ENCODE data around the gene WIPF2. TPM values are rescaled to one million over a fixed set of nuclear protein-coding genes. Genes with fewer than 3 reads are reported as not detected.

The WIPF2 gene
- total and polyA plus RNA-seq, 4 experiments from 2014 or later = 5.2 to 34.7 (median 24.0) TPM

DNA sequence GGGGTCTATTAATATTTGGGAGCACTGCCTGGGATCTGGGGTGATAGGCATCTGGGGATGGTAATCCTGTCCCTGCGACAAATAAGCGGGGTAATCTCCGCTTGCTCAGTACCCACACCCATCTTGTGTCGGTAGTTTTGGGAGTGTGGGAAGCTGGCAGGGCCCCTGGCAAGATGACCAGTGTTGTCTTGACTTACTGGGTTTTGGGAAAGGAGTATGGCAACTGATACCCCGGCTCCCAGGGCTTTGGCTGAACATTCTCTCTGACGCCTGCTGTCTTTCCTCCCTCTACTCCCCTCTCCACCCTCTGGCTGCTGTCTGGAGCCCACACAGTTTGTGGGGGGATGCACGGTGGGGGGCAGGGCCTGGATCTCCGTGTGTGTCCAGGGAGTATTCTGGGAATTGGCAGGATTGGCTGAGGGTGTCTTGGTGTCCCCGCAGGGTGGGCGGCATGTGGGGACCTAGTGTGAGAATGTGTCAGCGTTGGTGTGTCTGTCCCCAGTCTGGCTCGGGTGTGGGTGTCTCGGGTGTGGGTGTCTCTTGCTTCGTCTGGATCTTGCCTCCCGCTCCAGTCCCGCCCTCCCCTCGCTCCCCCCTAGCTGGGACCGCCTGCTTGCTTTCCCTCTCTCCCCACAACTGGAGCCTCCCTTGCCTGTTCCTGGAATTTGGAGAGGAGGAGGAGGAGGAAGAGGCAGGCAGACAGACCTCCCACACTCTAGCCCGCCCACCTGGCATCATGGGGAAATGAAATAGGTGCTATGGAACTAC is 101.8 kb downstream of the WIPF2 start:
- H3K9me3 ChIP-seq (ENCODE audit: control insufficient read depth in 1 of 2, low read length in 2 of 2) = no peaks in the 10 kb centered on the region
- no peaks in the 10 kb centered on the region for H3K27me3 ChIP-seq (ENCODE audit: insufficient read depth, low read length)
- CTCF ChIA-PET (ENCODE audit: partially characterized antibody) = interaction anchor here (1.0 to 18.7 kb wide), 7 partner anchors 13 to 34 kb away, joined by 3 to 252 read pairs (median 5); partner anchors contain the start of gene RARA
- Mint-ChIP-seq H3K27me3 (peaks cover 1 to 3% of the 10 kb centered on the region in 2 donors), H3K36me3 (peaks cover 0 to 43% of the 10 kb centered on the region in 2 donors), H3K9me3 (peaks cover 0 to 3% (median 0%) of the 10 kb centered on the region in 8 donors), H3K4me1 (peaks cover 55 to 92% (median 70%) of the 10 kb centered on the region in 4 donors), H3K4me3 (peak overlapping the region; percentile 91 to 98 (median 96)), H3K27ac (peak overlapping the region; percentile 96 to 100 (median 99))
- intact Hi-C loops (cut with micrococcal nuclease) = loop anchor here (5.0 kb wide), 2 partner anchors 291 to 549 kb away; no protein-coding TSS in a partner anchor
- peak overlapping the region; percentile 80 to 95 for H3K4me3 ChIP-seq (ENCODE audit: low read length in 2 of 2)
- DNase-seq = peak in 4 of 5 donors; percentile 42 to 84 (median 52)
- POLR2A ChIA-PET (ENCODE audit: partially characterized antibody) = interaction anchor here (0.6 to 37.1 kb wide), 11 partner anchors 1 to 287 kb away, joined by 3 to 1054 read pairs (median 8); partner anchors contain the start of genes NR1D1, RARA and WIPF2
- peaks cover 84% of the 10 kb centered on the region for H3K4me1 ChIP-seq (ENCODE audit: insufficient read depth, low read length)
- H3K36me3 ChIP-seq (ENCODE audit: insufficient read depth, low read length) = no peaks in the 10 kb centered on the region
- peak overlapping the region; percentile 99 for H3K27ac ChIP-seq (ENCODE audit: low read depth, low read length)

DNA sequence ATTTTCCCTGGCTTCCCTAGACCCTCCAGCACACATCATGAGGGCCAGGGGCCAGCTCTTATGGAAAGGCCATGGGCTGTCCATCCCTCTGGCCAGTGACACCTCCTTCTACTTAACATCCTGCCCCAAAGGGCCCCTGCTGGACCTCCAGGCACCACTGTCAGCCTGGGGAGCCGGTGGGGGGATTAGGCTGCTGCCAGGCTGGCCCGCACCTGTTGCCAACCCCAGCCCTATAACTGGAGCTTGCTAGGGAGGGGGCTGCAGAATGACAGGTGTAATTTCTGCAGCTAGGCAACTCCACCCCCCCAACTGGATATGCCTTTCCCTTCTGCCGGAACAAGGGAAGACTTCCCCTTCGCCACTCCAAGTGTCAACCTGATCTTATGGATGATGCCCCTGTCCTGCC is 102.4 kb downstream of the WIPF2 start:
- Histone ChIP-seq H3K36me3 (ENCODE audit: insufficient read depth, low read length) (no peaks in the 10 kb centered on the region), H3K27ac (ENCODE audit: low read depth, low read length) (peak overlapping the region; percentile 99), H3K4me3 (ENCODE audit: low read length in 2 of 2) (peak overlapping the region; percentile 80 to 95), H3K4me1 (ENCODE audit: insufficient read depth, low read length) (peaks cover 84% of the 10 kb centered on the region), H3K27me3 (ENCODE audit: insufficient read depth, low read length) (no peaks in the 10 kb centered on the region), H3K9me3 (ENCODE audit: control insufficient read depth in 1 of 2, low read length in 2 of 2) (no peaks in the 10 kb centered on the region)
- Mint-ChIP-seq H3K27me3 (peaks cover 1 to 3% of the 10 kb centered on the region in 2 donors), H3K4me3 (peak overlapping the region; percentile 91 to 98 (median 96)), H3K4me1 (peaks cover 57 to 92% (median 70%) of the 10 kb centered on the region in 4 donors), H3K36me3 (peaks cover 0 to 43% of the 10 kb centered on the region in 2 donors), H3K9me3 (peaks cover 0 to 3% (median 0%) of the 10 kb centered on the region in 8 donors), H3K27ac (peak overlapping the region; percentile 96 to 100 (median 99))
- POLR2A ChIA-PET (ENCODE audit: partially characterized antibody) = interaction anchor here (0.6 to 37.1 kb wide), 13 partner anchors 10 to 1367 kb away, joined by 3 to 1054 read pairs (median 7); partner anchors contain the start of genes EIF1, NR1D1 and RARA
- intact Hi-C loops (cut with micrococcal nuclease) = loop anchor here (5.0 kb wide), 2 partner anchors 291 to 549 kb away; no protein-coding TSS in a partner anchor
- peak in 1 of 5 donors; percentile 41 for DNase-seq
- CTCF ChIA-PET (ENCODE audit: partially characterized antibody) = interaction anchor here (1.2 to 18.7 kb wide), 5 partner anchors 12 to 33 kb away, joined by 3 to 252 read pairs (median 13); partner anchors contain the start of gene RARA

DNA sequence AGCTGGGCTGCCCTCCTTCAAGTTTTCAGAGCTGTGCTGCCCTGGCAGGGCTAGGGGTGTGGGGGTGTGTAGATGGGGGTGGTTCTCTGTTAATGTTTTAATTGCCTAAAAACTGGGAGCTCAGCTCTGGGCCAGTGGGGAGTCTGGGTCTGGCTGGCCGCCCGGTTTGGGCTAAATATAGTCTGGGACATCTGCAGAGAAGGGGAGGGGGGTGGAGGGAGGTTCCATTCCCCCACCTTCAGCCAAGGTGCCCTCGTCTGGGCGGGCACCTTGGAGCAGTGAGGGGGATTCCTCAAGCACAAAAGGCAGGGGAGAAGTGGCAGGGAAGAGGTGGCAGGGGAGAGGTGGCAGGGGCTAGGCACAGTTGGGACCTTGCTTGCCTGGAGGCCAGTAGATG is 102.9 kb downstream of the WIPF2 start:
- H3K4me3 ChIP-seq (ENCODE audit: low read length in 2 of 2) = peak overlapping the region; percentile 80 to 95
- Mint-ChIP-seq H3K27me3 (peaks cover 1 to 3% of the 10 kb centered on the region in 2 donors), H3K36me3 (peaks cover 0 to 43% of the 10 kb centered on the region in 2 donors), H3K27ac (peak overlapping the region; percentile 96 to 100 (median 99)), H3K9me3 (peaks cover 0 to 3% (median 0%) of the 10 kb centered on the region in 8 donors), H3K4me3 (peak overlapping the region; percentile 91 to 98 (median 96)), H3K4me1 (peaks cover 58 to 95% (median 71%) of the 10 kb centered on the region in 4 donors)
- H3K27me3 ChIP-seq (ENCODE audit: insufficient read depth, low read length) = no peaks in the 10 kb centered on the region
- no peak for DNase-seq
- POLR2A ChIA-PET (ENCODE audit: partially characterized antibody) = interaction anchor here (0.6 to 37.1 kb wide), 17 partner anchors 11 to 1367 kb away, joined by 3 to 1054 read pairs (median 4); partner anchors contain the start of genes EIF1, NR1D1, RARA and TOP2A
- H3K36me3 ChIP-seq (ENCODE audit: insufficient read depth, low read length) = no peaks in the 10 kb centered on the region
- H3K27ac ChIP-seq (ENCODE audit: low read depth, low read length) = peak overlapping the region; percentile 99
- no peaks in the 10 kb centered on the region for H3K9me3 ChIP-seq (ENCODE audit: control insufficient read depth in 1 of 2, low read length in 2 of 2)
- CTCF ChIA-PET (ENCODE audit: partially characterized antibody) = interaction anchor here (1.2 to 18.7 kb wide), 5 partner anchors 12 to 33 kb away, joined by 3 to 252 read pairs (median 13); partner anchors contain the start of gene RARA
- intact Hi-C loops (cut with micrococcal nuclease) = loop anchor here (5.0 kb wide), 2 partner anchors 290 to 550 kb away; no protein-coding TSS in a partner anchor
- peaks cover 84% of the 10 kb centered on the region for H3K4me1 ChIP-seq (ENCODE audit: insufficient read depth, low read length)

DNA sequence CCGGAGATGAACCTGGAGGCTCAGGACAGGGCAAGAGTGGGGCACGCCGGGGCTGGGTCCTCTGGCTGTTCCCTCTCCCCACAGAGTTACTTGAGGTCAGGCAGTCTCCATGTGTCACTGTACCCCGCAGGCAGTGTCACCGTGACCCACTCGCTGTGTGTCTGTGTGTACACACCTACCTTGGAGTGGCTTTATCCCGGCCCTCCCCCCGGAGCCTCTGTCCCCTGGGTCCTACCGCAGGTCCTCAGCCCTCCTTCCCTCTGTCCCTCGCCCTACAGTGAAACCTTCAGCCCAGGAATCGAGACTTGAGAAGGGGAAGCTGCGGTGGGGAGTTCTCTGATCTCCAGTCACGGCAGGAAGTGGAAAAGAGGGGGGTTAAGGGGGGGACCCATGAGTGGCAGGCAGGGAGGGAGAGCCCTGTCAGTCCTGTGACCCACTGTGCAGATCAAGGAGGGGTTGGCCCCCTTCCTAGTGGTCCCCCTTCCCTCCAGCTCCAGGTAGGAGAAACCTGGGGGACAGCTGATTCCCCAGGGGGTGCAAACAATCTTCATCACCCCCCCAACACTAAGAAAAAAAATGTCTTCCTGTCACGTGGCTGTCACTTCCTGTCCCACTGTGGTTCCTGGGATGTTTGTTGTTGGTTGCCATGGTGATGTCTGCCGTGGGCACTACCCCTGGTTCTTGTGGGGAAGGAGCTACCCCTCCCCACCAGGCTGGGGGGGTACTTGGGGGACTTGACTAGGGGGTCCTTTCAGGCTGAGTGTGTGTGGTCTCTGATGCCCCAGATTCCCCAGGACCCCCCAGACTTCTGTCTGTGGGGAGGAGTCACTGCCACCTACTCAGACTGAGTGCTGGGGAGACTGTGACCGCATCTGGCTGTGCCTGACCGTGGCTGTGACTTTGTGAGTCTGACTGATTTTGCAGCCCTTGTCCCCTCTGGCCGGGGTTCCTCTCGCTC is 103.5 kb downstream of the WIPF2 start:
- peak overlapping the region; percentile 80 to 95 for H3K4me3 ChIP-seq (ENCODE audit: low read length in 2 of 2)
- Mint-ChIP-seq H3K27ac (peak overlapping the region; percentile 96 to 100 (median 99)), H3K9me3 (peaks cover 0 to 3% (median 0%) of the 10 kb centered on the region in 8 donors), H3K36me3 (peaks cover 0 to 46% of the 10 kb centered on the region in 2 donors), H3K4me3 (peak overlapping the region; percentile 91 to 98 (median 96)), H3K4me1 (peaks cover 59 to 95% (median 71%) of the 10 kb centered on the region in 4 donors), H3K27me3 (peaks cover 1 to 3% of the 10 kb centered on the region in 2 donors)
- H3K27ac ChIP-seq (ENCODE audit: low read depth, low read length) = peak overlapping the region; percentile 99
- no peaks in the 10 kb centered on the region for H3K9me3 ChIP-seq (ENCODE audit: control insufficient read depth in 1 of 2, low read length in 2 of 2)
- H3K36me3 ChIP-seq (ENCODE audit: insufficient read depth, low read length) = no peaks in the 10 kb centered on the region
- peak; percentile 97 to 98 (median 98) for DNase-seq
- peaks cover 84% of the 10 kb centered on the region for H3K4me1 ChIP-seq (ENCODE audit: insufficient read depth, low read length)
- ChIA-PET POLR2A (ENCODE audit: partially characterized antibody) (interaction anchor here (0.6 to 37.1 kb wide), 26 partner anchors 11 to 1366 kb away, joined by 3 to 1054 read pairs (median 4); partner anchors contain the start of genes EIF1, NR1D1, RARA and TOP2A), CTCF (ENCODE audit: partially characterized antibody) (interaction anchor here (0.6 to 18.7 kb wide), 6 partner anchors 16 to 210 kb away, joined by 3 to 252 read pairs (median 8); partner anchors contain the start of gene RARA)
- intact Hi-C loops (cut with micrococcal nuclease) = loop anchor here (5.0 kb wide), 2 partner anchors 290 to 550 kb away; no protein-coding TSS in a partner anchor
- no peaks in the 10 kb centered on the region for H3K27me3 ChIP-seq (ENCODE audit: insufficient read depth, low read length)

DNA sequence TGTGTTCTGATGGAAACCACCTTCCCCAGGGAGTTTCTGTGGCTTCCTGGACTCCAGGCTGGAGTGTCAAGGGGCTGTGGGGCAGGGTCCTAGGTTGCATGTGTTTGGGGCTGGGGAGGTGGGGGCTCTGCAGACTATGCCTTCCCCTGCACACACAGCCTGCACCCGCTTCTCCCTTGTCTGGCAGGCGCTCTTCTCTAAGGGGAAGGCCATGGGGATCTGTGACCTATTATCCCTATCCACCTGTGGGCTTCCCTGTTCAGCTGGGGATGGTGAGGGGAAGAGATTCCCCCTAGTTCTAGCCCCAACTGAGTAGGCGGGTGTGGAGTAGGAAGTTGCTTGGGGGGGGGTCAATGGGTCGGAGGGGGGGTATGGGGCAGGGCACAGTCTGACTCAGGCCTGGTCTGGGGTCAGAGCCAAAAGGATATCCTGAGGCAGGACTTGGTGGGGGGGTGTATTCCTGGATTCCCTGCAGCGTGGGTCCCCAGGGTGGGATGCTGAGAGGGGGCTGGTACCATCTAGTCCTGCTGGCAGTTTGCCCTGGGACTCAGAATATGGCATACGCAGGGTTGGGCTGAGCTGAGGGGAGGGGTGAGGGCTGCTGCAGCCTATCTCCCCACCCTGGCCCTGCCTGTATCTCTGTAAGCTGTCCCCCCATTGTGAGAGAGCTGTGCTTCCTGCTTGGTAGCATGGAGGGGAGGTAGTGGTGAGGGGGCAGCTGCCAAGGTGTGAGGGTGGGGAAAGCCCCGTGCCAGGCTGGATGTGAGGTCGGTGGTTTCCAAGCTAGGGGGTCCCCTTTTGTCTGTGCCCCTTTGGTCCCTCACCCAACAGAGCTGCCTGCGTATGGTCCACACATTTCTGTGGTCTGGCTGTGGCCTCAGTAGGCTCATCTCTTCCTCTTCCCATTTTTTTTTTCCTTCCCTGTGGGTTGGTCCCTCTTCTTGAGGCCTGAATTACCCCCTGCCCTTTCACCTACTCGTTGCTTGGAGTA is 104.6 kb downstream of the WIPF2 start:
- Mint-ChIP-seq H3K27ac (peak overlapping the region; percentile 96 to 100 (median 99)), H3K4me1 (peaks cover 65 to 97% (median 77%) of the 10 kb centered on the region in 4 donors), H3K9me3 (peaks cover 0 to 3% (median 0%) of the 10 kb centered on the region in 8 donors), H3K36me3 (peaks cover 0 to 46% of the 10 kb centered on the region in 2 donors), H3K27me3 (peaks cover 1 to 3% of the 10 kb centered on the region in 2 donors), H3K4me3 (peak overlapping the region; percentile 91 to 98 (median 96))
- DNase-seq = peak; percentile 73 to 97 (median 81)
- Histone ChIP-seq H3K9me3 (ENCODE audit: control insufficient read depth in 1 of 2, low read length in 2 of 2) (no peaks in the 10 kb centered on the region), H3K36me3 (ENCODE audit: insufficient read depth, low read length) (no peaks in the 10 kb centered on the region), H3K4me3 (ENCODE audit: low read length in 2 of 2) (peak overlapping the region; percentile 80 to 95), H3K27ac (ENCODE audit: low read depth, low read length) (peak overlapping the region; percentile 99), H3K27me3 (ENCODE audit: insufficient read depth, low read length) (no peaks in the 10 kb centered on the region), H3K4me1 (ENCODE audit: insufficient read depth, low read length) (peaks cover 91% of the 10 kb centered on the region)
- CTCF ChIA-PET (ENCODE audit: partially characterized antibody) = interaction anchor here (0.9 to 18.7 kb wide), 8 partner anchors 16 to 211 kb away, joined by 3 to 252 read pairs (median 4); partner anchors contain the start of genes RARA and TOP2A
- POLR2A ChIA-PET (ENCODE audit: partially characterized antibody) = interaction anchor here (0.8 to 37.1 kb wide), 18 partner anchors 13 to 289 kb away, joined by 3 to 1054 read pairs (median 7); partner anchors contain the start of genes NR1D1, RARA, TOP2A and WIPF2
- intact Hi-C loops (cut with micrococcal nuclease) = loop anchor here (5.0 kb wide), 2 partner anchors 289 to 551 kb away; no protein-coding TSS in a partner anchor
